Nephron progenitor cell (in vitro differentiated cells): Measurements from ENCODE around the gene UBE2J1.

Experiments
- DNase-seq: peaks from one replicate; pipeline ENCODE4 v3.0.0; 2021
- H3K27ac Mint-ChIP-seq: 2 replicates; pipeline ENCODE4 v1.8.0; 2021; ENCODE audit warnings: mild to moderate bottlenecking, moderate library complexity, mixed read lengths
- H3K27me3 Mint-ChIP-seq: 2 replicates; pipeline ENCODE4 v1.8.0; 2021; ENCODE audit warnings: mild to moderate bottlenecking, low read depth, mixed read lengths; ENCODE audit not compliant: poor library complexity
- H3K36me3 Mint-ChIP-seq: 2 replicates; pipeline ENCODE4 v1.8.0; 2021; ENCODE audit warnings: low read depth, mixed read lengths
- H3K4me1 Mint-ChIP-seq: 2 replicates; pipeline ENCODE4 v1.8.0; 2021; ENCODE audit warnings: mixed read lengths
- H3K4me3 Mint-ChIP-seq: 2 replicates; pipeline ENCODE4 v1.8.0; 2021; ENCODE audit warnings: mild to moderate bottlenecking, moderate library complexity, mixed read lengths
- H3K9me3 Mint-ChIP-seq: 2 replicates; pipeline ENCODE4 v1.8.0; 2021; ENCODE audit warnings: mild to moderate bottlenecking, moderate library complexity, mixed read lengths
- TF ChIP-seq, protein P1 (sequence below): fragments of 200-600 bp; sonication (generic); IDR thresholded peaks from 2 replicates; pipeline ENCODE4 v1.5.0; 2021; ENCODE audit warnings: antibody characterized with exemption

The UBE2J1 gene

DNA sequence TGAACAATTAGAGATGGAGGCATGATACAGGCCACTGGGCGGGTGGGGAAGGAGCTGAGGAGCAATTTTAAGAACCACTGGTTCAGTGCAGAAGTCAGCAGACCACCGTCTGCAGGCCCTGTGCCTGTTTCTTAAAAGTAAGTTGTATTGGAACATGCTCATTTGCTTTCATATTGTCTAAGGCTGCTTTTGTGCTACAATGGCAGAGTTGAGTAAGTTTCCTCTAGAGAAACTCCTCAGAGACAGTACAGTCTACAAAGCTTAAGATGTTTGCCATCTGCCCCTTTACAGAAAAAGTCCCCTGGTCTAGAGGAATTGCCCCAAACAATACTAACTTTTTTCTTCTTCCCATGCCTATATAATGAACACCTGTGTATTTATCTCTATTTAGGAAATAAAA lies 28.5 kb upstream of the UBE2J1 start:
- Mint-ChIP-seq H3K9me3 (no peaks in the 10 kb centered on the region), H3K4me1 (peaks cover 8% of the 10 kb centered on the region), H3K27me3 (peaks cover 3% of the 10 kb centered on the region), H3K36me3 (peaks cover 4% of the 10 kb centered on the region), H3K27ac (no peak overlapping the region), H3K4me3 (no peak overlapping the region)
- no peak for DNase-seq
- TF ChIP-seq, protein P1, sequence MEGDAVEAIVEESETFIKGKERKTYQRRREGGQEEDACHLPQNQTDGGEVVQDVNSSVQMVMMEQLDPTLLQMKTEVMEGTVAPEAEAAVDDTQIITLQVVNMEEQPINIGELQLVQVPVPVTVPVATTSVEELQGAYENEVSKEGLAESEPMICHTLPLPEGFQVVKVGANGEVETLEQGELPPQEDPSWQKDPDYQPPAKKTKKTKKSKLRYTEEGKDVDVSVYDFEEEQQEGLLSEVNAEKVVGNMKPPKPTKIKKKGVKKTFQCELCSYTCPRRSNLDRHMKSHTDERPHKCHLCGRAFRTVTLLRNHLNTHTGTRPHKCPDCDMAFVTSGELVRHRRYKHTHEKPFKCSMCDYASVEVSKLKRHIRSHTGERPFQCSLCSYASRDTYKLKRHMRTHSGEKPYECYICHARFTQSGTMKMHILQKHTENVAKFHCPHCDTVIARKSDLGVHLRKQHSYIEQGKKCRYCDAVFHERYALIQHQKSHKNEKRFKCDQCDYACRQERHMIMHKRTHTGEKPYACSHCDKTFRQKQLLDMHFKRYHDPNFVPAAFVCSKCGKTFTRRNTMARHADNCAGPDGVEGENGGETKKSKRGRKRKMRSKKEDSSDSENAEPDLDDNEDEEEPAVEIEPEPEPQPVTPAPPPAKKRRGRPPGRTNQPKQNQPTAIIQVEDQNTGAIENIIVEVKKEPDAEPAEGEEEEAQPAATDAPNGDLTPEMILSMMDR: no peak

DNA sequence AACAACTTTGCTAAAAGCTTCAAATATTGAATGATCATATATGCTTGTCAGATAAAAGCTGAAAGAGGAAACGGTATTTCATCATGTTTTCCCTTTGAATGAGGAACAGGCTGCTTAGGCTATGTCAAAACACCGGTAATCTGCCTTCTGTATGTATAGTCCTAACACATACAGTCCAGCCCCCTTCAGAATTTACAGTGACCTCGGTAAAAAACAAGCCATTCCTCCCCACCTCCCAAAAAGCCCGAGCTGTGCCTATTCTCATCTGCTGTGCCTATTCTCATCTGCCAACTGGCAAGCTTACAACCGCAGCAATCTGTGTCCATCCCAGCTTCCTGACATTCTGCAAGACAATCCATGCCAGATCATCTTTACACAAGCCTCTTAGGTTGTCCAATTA lies 26.8 kb upstream of the UBE2J1 start:
- H3K4me1 Mint-ChIP-seq: peaks cover 15% of the 10 kb centered on the region

DNA sequence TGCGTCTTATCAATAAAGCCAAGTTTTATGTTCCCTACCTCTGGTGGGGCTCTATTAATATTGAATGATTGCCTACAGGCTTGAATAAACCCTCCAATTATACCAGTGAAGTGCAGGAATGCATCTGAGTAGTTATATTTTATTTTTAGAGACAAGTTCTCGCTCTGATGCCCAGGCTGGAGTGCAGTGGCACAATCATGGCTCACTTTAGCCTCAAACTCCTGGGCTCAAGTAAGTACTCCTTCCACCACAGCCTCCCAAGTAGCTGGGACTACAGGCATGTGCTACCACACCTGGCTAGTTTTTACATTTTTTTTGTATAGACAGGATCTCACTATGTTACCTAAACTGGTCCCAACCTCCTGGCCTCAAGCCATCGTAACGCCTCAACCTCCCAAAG lies 26.1 kb upstream of the UBE2J1 start:
- H3K27ac Mint-ChIP-seq: no peak overlapping the region
- TF ChIP-seq, protein P1: no peak
- peaks cover 15% of the 10 kb centered on the region for H3K4me1 Mint-ChIP-seq
- DNase-seq: no peak
- H3K27me3 Mint-ChIP-seq: no peaks in the 10 kb centered on the region
- no peaks in the 10 kb centered on the region for H3K9me3 Mint-ChIP-seq
- no peaks in the 10 kb centered on the region for H3K36me3 Mint-ChIP-seq
- H3K4me3 Mint-ChIP-seq: no peak overlapping the region

More for the DNA sequence above, 26.8 kb upstream of the UBE2J1 start:
- Mint-ChIP-seq H3K27me3 (no peaks in the 10 kb centered on the region), H3K27ac (no peak overlapping the region), H3K4me3 (no peak overlapping the region), H3K9me3 (no peaks in the 10 kb centered on the region), H3K36me3 (no peaks in the 10 kb centered on the region)
- TF ChIP-seq, protein P1: no peak
- no peak for DNase-seq

DNA sequence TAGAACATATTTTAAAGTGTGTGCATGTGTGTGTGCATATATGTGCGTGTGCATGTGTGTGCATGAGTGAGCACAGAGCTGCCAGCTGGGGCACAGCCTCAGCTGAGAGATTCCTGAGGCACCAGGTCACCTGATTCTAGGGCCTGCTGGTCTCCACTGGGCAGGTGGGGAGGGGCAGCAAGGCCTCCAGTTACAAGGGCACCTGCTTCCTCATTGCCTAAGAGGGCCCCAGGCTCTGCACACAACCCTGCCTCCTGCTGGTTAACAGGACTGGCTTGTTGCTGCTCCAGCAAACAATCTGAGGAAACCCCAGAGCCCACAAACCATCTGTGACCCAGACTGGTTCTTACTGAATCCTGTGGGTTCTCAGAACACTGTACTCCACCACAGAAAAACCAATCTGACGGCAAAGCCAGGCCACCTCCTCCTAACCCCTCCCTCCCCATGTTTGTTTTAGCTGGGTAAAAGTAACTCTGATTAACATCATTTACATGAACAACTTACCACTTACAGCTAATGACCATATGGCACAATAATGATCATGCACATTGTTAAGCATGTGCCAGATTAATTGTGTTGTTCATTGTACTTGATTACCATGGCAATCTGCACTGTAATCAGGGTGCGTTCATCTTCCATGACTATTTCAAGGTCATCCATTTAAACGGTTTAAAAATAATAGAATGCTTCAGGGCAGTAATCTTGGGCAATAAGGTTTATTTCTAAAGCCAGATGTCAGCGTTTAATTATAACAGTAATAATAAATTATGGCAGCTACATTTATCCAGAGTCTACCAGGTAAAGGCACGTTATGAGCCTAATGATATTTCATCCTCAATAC lies 23.1 kb upstream of the UBE2J1 start:
- Mint-ChIP-seq H3K9me3 (no peaks in the 10 kb centered on the region), H3K27ac (no peak overlapping the region), H3K4me1 (peaks cover 15% of the 10 kb centered on the region), H3K27me3 (no peaks in the 10 kb centered on the region), H3K36me3 (no peaks in the 10 kb centered on the region), H3K4me3 (no peak overlapping the region)
- TF ChIP-seq, protein P1: no peak
- peak; percentile 35 for DNase-seq

DNA sequence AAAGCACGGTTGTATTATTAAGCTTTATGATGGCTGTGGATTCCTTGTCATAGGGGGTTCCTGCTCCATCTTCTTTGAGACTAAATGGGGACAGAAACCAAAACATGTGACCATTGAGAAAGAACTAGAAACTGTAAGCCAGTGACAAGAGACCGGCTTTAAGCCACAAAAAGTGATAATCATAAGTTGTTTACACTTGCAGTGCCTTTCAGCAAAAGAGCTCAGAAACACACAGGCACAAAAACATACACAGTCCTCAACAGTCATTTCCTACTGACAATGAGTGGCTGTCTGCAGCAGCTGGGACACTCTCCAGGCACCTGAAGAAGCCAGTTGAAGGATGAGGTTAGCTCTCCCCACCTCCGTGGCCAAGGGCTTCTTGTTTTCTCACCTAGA lies 20.0 kb upstream of the UBE2J1 start:
- TF ChIP-seq, protein P1: no peak
- DNase-seq: no peak
- Mint-ChIP-seq H3K27me3 (no peaks in the 10 kb centered on the region), H3K36me3 (no peaks in the 10 kb centered on the region), H3K4me1 (peaks cover 25% of the 10 kb centered on the region), H3K27ac (no peak overlapping the region), H3K9me3 (no peaks in the 10 kb centered on the region), H3K4me3 (no peak overlapping the region)
